Uterus (tissue), 4 donors: ENCODE measurements around the gene TALDO1. TPM values are rescaled to one million over a fixed set of nuclear protein-coding genes. Genes with fewer than 3 reads are reported as not detected.

Experiments used
- DNase-seq, 2 donors: peaks; one replicate each; pipeline ENCODE4 v3.0.0-alpha.2; 2019 to 2020
- H3K27ac ChIP-seq, 2 donors: fragments of 200-600 bp; sonication (generic); 1 replicate in 1 of 2; 2 replicates in 1 of 2; pipeline ENCODE4 v1.5.1; 2016 to 2018
- H3K27me3 ChIP-seq, 2 donors: fragments of 200-600 bp; sonication (generic); one replicate each; pipeline ENCODE4 v1.5.1; 2018 to 2019; ENCODE audit warnings: control low read depth in 1 of 2
- H3K36me3 ChIP-seq, 2 donors: fragments of 200-600 bp; sonication (generic); one replicate each; pipeline ENCODE4 v1.5.1; 2019; ENCODE audit warnings: control low read depth in 1 of 2
- H3K4me1 ChIP-seq, 2 donors: fragments of 200-600 bp; sonication (generic); one replicate each; pipeline ENCODE4 v1.5.1; 2018 to 2019; ENCODE audit warnings: control low read depth in 1 of 2
- H3K4me3 ChIP-seq, 2 donors: fragments of 200-600 bp; sonication (generic); 1 replicate in 1 of 2; 2 replicates in 1 of 2; pipeline ENCODE4 v1.5.1; 2018 to 2019; ENCODE audit warnings: mild to moderate bottlenecking in 1 of 2
- H3K9me3 ChIP-seq, 2 donors: fragments of 200-600 bp; sonication (generic); one replicate each; pipeline ENCODE4 v1.5.1; 2019; ENCODE audit warnings: control low read depth in 1 of 2
- POLR2A ChIP-seq, 2 donors: fragments of 450-650 bp; IDR thresholded peaks; one replicate each; pipeline ENCODE4 v1.6.1; 2016; ENCODE audit warnings: antibody characterized with exemption in 2 of 2, mild to moderate bottlenecking in 1 of 2, moderate library complexity in 1 of 2
- intact Hi-C: fragments of 100-400 bp; cut with DNase I; formaldehyde crosslinking; loops from one replicate; pipeline ENCODE4 v1.15.1; 2023; ENCODE audit warnings: low total_unique reads
- total RNA-seq, 4 donors: library from RNA; depleted of rRNA in 3 of 4; stranded (reverse); fragments of >200 nt in 3 of 4; gene quantifications; one replicate each; pipeline versions ENCODE4 v1.1.0 to v1.2.4, GENCODE V29; 2014 to 2023
- TF ChIP-seq, protein P1 (sequence below), 4 experiments: fragments of 200-600 bp in 2 of 4; fragments of 450-650 bp in 2 of 4; sonication (generic) in 2 of 4; IDR thresholded peaks; one replicate each; pipeline ENCODE4 v1.5.1; 2016 to 2019; ENCODE audit warnings: antibody characterized with exemption in 4 of 4, mild to moderate bottlenecking in 2 of 4, moderate library complexity in 1 of 4
- donor health status: DM: yes; HTN: yes; CAD: no.

TALDO1 gene
- total RNA-seq, 4 donors from 2014 or later: 60.3 to 146 (median 66.9) TPM

GRCh38 chr11:770642-771616, 23.7 kb downstream of the TALDO1 start:
- TF ChIP-seq, protein P1, sequence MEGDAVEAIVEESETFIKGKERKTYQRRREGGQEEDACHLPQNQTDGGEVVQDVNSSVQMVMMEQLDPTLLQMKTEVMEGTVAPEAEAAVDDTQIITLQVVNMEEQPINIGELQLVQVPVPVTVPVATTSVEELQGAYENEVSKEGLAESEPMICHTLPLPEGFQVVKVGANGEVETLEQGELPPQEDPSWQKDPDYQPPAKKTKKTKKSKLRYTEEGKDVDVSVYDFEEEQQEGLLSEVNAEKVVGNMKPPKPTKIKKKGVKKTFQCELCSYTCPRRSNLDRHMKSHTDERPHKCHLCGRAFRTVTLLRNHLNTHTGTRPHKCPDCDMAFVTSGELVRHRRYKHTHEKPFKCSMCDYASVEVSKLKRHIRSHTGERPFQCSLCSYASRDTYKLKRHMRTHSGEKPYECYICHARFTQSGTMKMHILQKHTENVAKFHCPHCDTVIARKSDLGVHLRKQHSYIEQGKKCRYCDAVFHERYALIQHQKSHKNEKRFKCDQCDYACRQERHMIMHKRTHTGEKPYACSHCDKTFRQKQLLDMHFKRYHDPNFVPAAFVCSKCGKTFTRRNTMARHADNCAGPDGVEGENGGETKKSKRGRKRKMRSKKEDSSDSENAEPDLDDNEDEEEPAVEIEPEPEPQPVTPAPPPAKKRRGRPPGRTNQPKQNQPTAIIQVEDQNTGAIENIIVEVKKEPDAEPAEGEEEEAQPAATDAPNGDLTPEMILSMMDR (IDR thresholded peaks at IDR 0.05): no peak
- TF ChIP-seq POLR2A (IDR thresholded peaks at IDR 0.05): no peak
- no peaks in the 10 kb centered on the region for H3K27me3 ChIP-seq
- H3K4me1 ChIP-seq: peaks cover 0 to 6% of the 10 kb centered on the region in 2 donors
- no peak overlapping the region for H3K27ac ChIP-seq
- H3K36me3 ChIP-seq: no peaks in the 10 kb centered on the region
- DNase-seq: no peak
- H3K4me3 ChIP-seq: no peak overlapping the region
- intact Hi-C loops: no loop called here
- H3K9me3 ChIP-seq: no peaks in the 10 kb centered on the region

DNA sequence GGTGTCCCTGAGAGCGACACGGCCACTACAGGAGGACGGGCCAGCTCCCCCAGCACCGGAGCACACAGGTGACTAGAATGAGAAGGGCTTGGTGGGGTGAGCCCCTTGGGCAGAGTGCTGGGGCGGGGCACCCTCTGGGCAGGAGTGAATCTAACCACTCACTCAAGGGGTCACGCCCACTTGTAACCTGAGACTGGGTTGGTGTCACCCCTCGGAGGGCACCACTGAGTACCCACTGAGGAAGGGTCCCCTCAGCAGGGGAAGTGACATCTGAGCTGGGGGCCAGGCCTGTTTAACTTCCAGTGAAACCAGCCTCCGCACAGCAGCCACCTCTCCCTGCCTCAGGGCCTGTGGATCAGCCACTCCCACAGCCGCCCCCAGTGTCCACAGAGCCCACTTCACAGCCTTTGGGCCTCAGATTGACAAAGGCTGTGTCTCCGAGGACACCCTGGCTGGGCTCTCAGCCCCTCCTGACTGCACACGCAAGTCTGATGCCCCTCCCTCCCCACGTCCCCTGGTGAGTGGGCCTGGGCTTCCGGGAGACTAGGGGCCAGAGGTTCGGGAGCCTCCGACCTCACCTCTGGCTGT, 24.4 kb downstream of the TALDO1 start:
- H3K4me3 ChIP-seq: no peak overlapping the region
- H3K27ac ChIP-seq: no peak overlapping the region
- H3K9me3 ChIP-seq: no peaks in the 10 kb centered on the region
- no peak for TF ChIP-seq POLR2A (IDR thresholded peaks at IDR 0.05)
- TF ChIP-seq, protein P1 (IDR thresholded peaks at IDR 0.05): no peak
- intact Hi-C loops: no loop called here
- no peaks in the 10 kb centered on the region for H3K36me3 ChIP-seq
- peaks cover 0 to 14% of the 10 kb centered on the region in 2 donors for H3K4me1 ChIP-seq
- H3K27me3 ChIP-seq: no peaks in the 10 kb centered on the region
- no peak for DNase-seq

- H3K4me1 ChIP-seq: peaks cover 0 to 15% of the 10 kb centered on the region in 2 donors
- H3K36me3 ChIP-seq: no peaks in the 10 kb centered on the region
- no peaks in the 10 kb centered on the region for H3K27me3 ChIP-seq
- TF ChIP-seq, protein P1 (IDR thresholded peaks at IDR 0.05): no peak
- TF ChIP-seq POLR2A (IDR thresholded peaks at IDR 0.05): no peak
- no peak overlapping the region for H3K27ac ChIP-seq
- no peaks in the 10 kb centered on the region for H3K9me3 ChIP-seq
- no peak overlapping the region for H3K4me3 ChIP-seq
- intact Hi-C loops: no loop called here
- peak in 1 of 2 donors; percentile 26 for DNase-seq
Observed at GRCh38 chr11:772429-773390, 25.4 kb downstream of the TALDO1 start.

DNA sequence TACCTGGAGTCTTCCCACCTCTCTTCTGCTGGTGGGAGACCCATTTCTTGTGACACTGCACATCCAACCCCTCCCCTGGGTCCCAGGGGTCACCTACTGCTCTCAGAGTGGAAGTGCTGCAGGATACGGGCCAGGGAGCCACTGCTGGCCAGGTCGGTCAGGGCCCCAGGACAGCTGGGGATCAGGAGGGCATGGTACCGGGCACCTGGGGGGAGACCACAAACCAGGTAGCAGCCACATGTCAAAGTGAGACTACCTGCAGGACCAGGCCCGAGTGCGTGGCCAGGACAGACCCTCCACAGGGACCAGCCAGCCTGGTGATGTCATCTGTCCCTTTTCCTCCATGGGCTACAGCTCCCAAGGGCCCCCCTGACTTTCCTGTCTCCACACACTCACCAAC, 26.2 kb downstream of the TALDO1 start:
- Histone ChIP-seq H3K9me3 (no peaks in the 10 kb centered on the region), H3K4me1 (peaks cover 0 to 18% of the 10 kb centered on the region in 2 donors), H3K27me3 (no peaks in the 10 kb centered on the region), H3K27ac (no peak overlapping the region), H3K4me3 (no peak overlapping the region), H3K36me3 (no peaks in the 10 kb centered on the region)
- DNase-seq: no peak
- no peak for TF ChIP-seq POLR2A (IDR thresholded peaks at IDR 0.05)
- TF ChIP-seq, protein P1 (IDR thresholded peaks at IDR 0.05): no peak
- intact Hi-C loops: no loop called here
